ENCODE results near the gene EXOSC3. TPM values are rescaled to one million over a fixed set of nuclear protein-coding genes. Genes with fewer than 3 reads are reported as not detected.

EXOSC3 gene
- total and polyA plus RNA-seq, 3 experiments from 2014 or later = 23.8 to 112 (median 107) TPM

GRCh38 chr9:37792122-37792521 lies 7.3 kb upstream of the EXOSC3 start:
- Mint-ChIP-seq H3K9me3 (no peaks in the 10 kb centered on the region), H3K36me3 (peaks cover 0 to 4% (median 0%) of the 10 kb centered on the region in 3 donors), H3K4me1 (no peaks in the 10 kb centered on the region), H3K27ac (no peak overlapping the region), H3K27me3 (peaks cover 2 to 7% of the 10 kb centered on the region in 2 donors), H3K4me3 (no peak overlapping the region)
- POLR2A ChIA-PET = no interaction called here
- Histone ChIP-seq H3K4me3 (ENCODE audit: low read length) (no peak overlapping the region), H3K27ac (ENCODE audit: low read depth, low read length) (no peak overlapping the region), H3K36me3 (ENCODE audit: insufficient read depth, low read length) (no peaks in the 10 kb centered on the region), H3K4me1 (ENCODE audit: insufficient read depth, low read length) (no peaks in the 10 kb centered on the region), H3K27me3 (ENCODE audit: insufficient read depth, low read length, poor library complexity, severe bottlenecking) (no peaks in the 10 kb centered on the region), H3K9me3 (ENCODE audit: low read length) (no peaks in the 10 kb centered on the region)
- DNase-seq = no peak
- CTCF ChIA-PET = no interaction called here

- H3K9me3 ChIP-seq (ENCODE audit: low read length) = no peaks in the 10 kb centered on the region
- Mint-ChIP-seq H3K27me3 (peaks cover 2 to 7% of the 10 kb centered on the region in 2 donors), H3K9me3 (no peaks in the 10 kb centered on the region), H3K4me1 (peaks cover 5 to 8% (median 6%) of the 10 kb centered on the region in 3 donors), H3K4me3 (peak overlapping the region in 1 of 7 donors; percentile 24), H3K27ac (no peak overlapping the region), H3K36me3 (peaks cover 0 to 4% (median 2%) of the 10 kb centered on the region in 3 donors)
- H3K27me3 ChIP-seq (ENCODE audit: insufficient read depth, low read length, poor library complexity, severe bottlenecking) = no peaks in the 10 kb centered on the region
- no peak for DNase-seq
- CTCF ChIA-PET = no interaction called here
- no peak overlapping the region for H3K27ac ChIP-seq (ENCODE audit: low read depth, low read length)
- H3K36me3 ChIP-seq (ENCODE audit: insufficient read depth, low read length) = no peaks in the 10 kb centered on the region
- no peaks in the 10 kb centered on the region for H3K4me1 ChIP-seq (ENCODE audit: insufficient read depth, low read length)
- POLR2A ChIA-PET = no interaction called here
- H3K4me3 ChIP-seq (ENCODE audit: low read length) = no peak overlapping the region
Measured at GRCh38 chr9:37790096-37790495, 5.2 kb upstream of the EXOSC3 start.

- Mint-ChIP-seq H3K4me3 (peak overlapping the region in 4 of 7 donors; percentile 14 to 39 (median 24)), H3K4me1 (peaks cover 17 to 26% (median 22%) of the 10 kb centered on the region in 3 donors), H3K9me3 (no peaks in the 10 kb centered on the region), H3K27me3 (peaks cover 2 to 7% of the 10 kb centered on the region in 2 donors), H3K36me3 (peaks cover 0 to 12% (median 2%) of the 10 kb centered on the region in 3 donors), H3K27ac (peak overlapping the region in 1 of 8 donors; percentile 38)
- ChIA-PET POLR2A (no interaction called here), CTCF (interaction anchor here (0.7 kb wide), 1 partner anchor 10 kb away, joined by 3 read pairs; no protein-coding TSS in a partner anchor)
- Histone ChIP-seq H3K9me3 (ENCODE audit: low read length) (no peaks in the 10 kb centered on the region), H3K27ac (ENCODE audit: low read depth, low read length) (no peak overlapping the region), H3K4me3 (ENCODE audit: low read length) (no peak overlapping the region), H3K4me1 (ENCODE audit: insufficient read depth, low read length) (peaks cover 10% of the 10 kb centered on the region), H3K36me3 (ENCODE audit: insufficient read depth, low read length) (no peaks in the 10 kb centered on the region), H3K27me3 (ENCODE audit: insufficient read depth, low read length, poor library complexity, severe bottlenecking) (no peaks in the 10 kb centered on the region)
- DNase-seq = no peak
Measured at GRCh38 chr9:37788332-37788731, 3.5 kb upstream of the EXOSC3 start.

GRCh38 chr9:37787059-37787458 lies 2.2 kb upstream of the EXOSC3 start:
- Histone ChIP-seq H3K4me1 (ENCODE audit: insufficient read depth, low read length) (peaks cover 22% of the 10 kb centered on the region), H3K9me3 (ENCODE audit: low read length) (no peaks in the 10 kb centered on the region), H3K36me3 (ENCODE audit: insufficient read depth, low read length) (peaks cover 10% of the 10 kb centered on the region), H3K27me3 (ENCODE audit: insufficient read depth, low read length, poor library complexity, severe bottlenecking) (no peaks in the 10 kb centered on the region), H3K4me3 (ENCODE audit: low read length) (no peak overlapping the region), H3K27ac (ENCODE audit: low read depth, low read length) (no peak overlapping the region)
- DNase-seq = peak in 1 of 5 donors; percentile 46
- H3K4me1 Mint-ChIP-seq = peaks cover 28 to 38% (median 35%) of the 10 kb centered on the region in 3 donors
- ChIA-PET POLR2A (no interaction called here), CTCF (no interaction called here)
- H3K9me3 Mint-ChIP-seq = no peaks in the 10 kb centered on the region
- peaks cover 0 to 23% (median 7%) of the 10 kb centered on the region in 3 donors for H3K36me3 Mint-ChIP-seq
- peaks cover 2 to 7% of the 10 kb centered on the region in 2 donors for H3K27me3 Mint-ChIP-seq
- peak overlapping the region in 1 of 7 donors; percentile 18 for H3K4me3 Mint-ChIP-seq
- no peak overlapping the region for H3K27ac Mint-ChIP-seq

GRCh38 chr9:37784291-37784615 lies 611 bp downstream of the EXOSC3 start:
- ChIA-PET CTCF (interaction anchor here (1.2 to 1.3 kb wide), 3 partner anchors 13 to 16 kb away, joined by 3 to 10 read pairs (median 4); partner anchors contain the start of gene DCAF10), POLR2A (interaction anchor here (1.2 to 2.3 kb wide), 3 partner anchors 8 to 17 kb away, joined by 3 to 10 read pairs (median 4); partner anchors contain the start of gene DCAF10)
- no peak for DNase-seq
- H3K27ac ChIP-seq (ENCODE audit: low read depth, low read length) = peak overlapping the region; percentile 76
- Mint-ChIP-seq H3K4me3 (peak overlapping the region; percentile 96 to 100 (median 97)), H3K9me3 (no peaks in the 10 kb centered on the region), H3K27ac (peak overlapping the region; percentile 95 to 99 (median 97)), H3K36me3 (peaks cover 0 to 51% (median 9%) of the 10 kb centered on the region in 3 donors), H3K27me3 (peaks cover 0 to 7% of the 10 kb centered on the region in 2 donors), H3K4me1 (peaks cover 38 to 47% (median 47%) of the 10 kb centered on the region in 3 donors)
- H3K27me3 ChIP-seq (ENCODE audit: insufficient read depth, low read length, poor library complexity, severe bottlenecking) = no peaks in the 10 kb centered on the region
- H3K36me3 ChIP-seq (ENCODE audit: insufficient read depth, low read length) = peaks cover 28% of the 10 kb centered on the region
- H3K4me1 ChIP-seq (ENCODE audit: insufficient read depth, low read length) = peaks cover 22% of the 10 kb centered on the region
- H3K4me3 ChIP-seq (ENCODE audit: low read length) = peak overlapping the region; percentile 93
- H3K9me3 ChIP-seq (ENCODE audit: low read length) = no peaks in the 10 kb centered on the region

- H3K9me3 ChIP-seq (ENCODE audit: low read length) = no peaks in the 10 kb centered on the region
- POLR2A ChIA-PET = no interaction called here
- H3K4me3 ChIP-seq (ENCODE audit: low read length) = no peak overlapping the region
Measured at GRCh38 chr9:37778534-37778933, 6.3 kb downstream of the EXOSC3 start.

GRCh38 chr9:37776328-37776727 lies 8.5 kb downstream of the EXOSC3 start:
- H3K27me3 Mint-ChIP-seq = no peaks in the 10 kb centered on the region
- no peaks in the 10 kb centered on the region for H3K4me1 ChIP-seq (ENCODE audit: insufficient read depth, low read length)
- H3K27ac Mint-ChIP-seq = peak overlapping the region in 1 of 8 donors; percentile 26
- H3K27me3 ChIP-seq (ENCODE audit: insufficient read depth, low read length, poor library complexity, severe bottlenecking) = no peaks in the 10 kb centered on the region
- H3K27ac ChIP-seq (ENCODE audit: low read depth, low read length) = no peak overlapping the region
- POLR2A ChIA-PET = interaction anchor here (0.8 kb wide), 1 partner anchor 8 kb away, joined by 4 read pairs; the partner anchor contains the start of gene EXOSC3
- CTCF ChIA-PET = no interaction called here
- no peak overlapping the region for H3K4me3 ChIP-seq (ENCODE audit: low read length)
- peaks cover 0 to 80% (median 18%) of the 10 kb centered on the region in 3 donors for H3K36me3 Mint-ChIP-seq
- H3K4me1 Mint-ChIP-seq = peaks cover 4 to 9% (median 6%) of the 10 kb centered on the region in 3 donors
- H3K9me3 Mint-ChIP-seq = no peaks in the 10 kb centered on the region
- H3K36me3 ChIP-seq (ENCODE audit: insufficient read depth, low read length) = peaks cover 18% of the 10 kb centered on the region
- H3K4me3 Mint-ChIP-seq = no peak overlapping the region
- DNase-seq = no peak
- H3K9me3 ChIP-seq (ENCODE audit: low read length) = no peaks in the 10 kb centered on the region

More at GRCh38 chr9:37778534-37778933, 6.3 kb downstream of the EXOSC3 start:
- Histone ChIP-seq H3K27me3 (ENCODE audit: insufficient read depth, low read length, poor library complexity, severe bottlenecking) (no peaks in the 10 kb centered on the region), H3K36me3 (ENCODE audit: insufficient read depth, low read length) (peaks cover 35% of the 10 kb centered on the region), H3K27ac (ENCODE audit: low read depth, low read length) (no peak overlapping the region), H3K4me1 (ENCODE audit: insufficient read depth, low read length) (peaks cover 13% of the 10 kb centered on the region)
- Mint-ChIP-seq H3K4me3 (no peak overlapping the region), H3K27me3 (no peaks in the 10 kb centered on the region), H3K27ac (peak overlapping the region in 3 of 8 donors; percentile 1 to 23 (median 7)), H3K4me1 (peaks cover 22 to 31% (median 27%) of the 10 kb centered on the region in 3 donors), H3K9me3 (no peaks in the 10 kb centered on the region), H3K36me3 (peaks cover 0 to 82% (median 21%) of the 10 kb centered on the region in 3 donors)
- no peak for DNase-seq
- CTCF ChIA-PET = no interaction called here

GRCh38 chr9:37775216-37775919 lies 9.5 kb downstream of the EXOSC3 start:
- Histone ChIP-seq H3K36me3 (ENCODE audit: insufficient read depth, low read length) (peaks cover 9% of the 10 kb centered on the region), H3K4me3 (ENCODE audit: low read length) (no peak overlapping the region), H3K27me3 (ENCODE audit: insufficient read depth, low read length, poor library complexity, severe bottlenecking) (no peaks in the 10 kb centered on the region), H3K9me3 (ENCODE audit: low read length) (no peaks in the 10 kb centered on the region), H3K4me1 (ENCODE audit: insufficient read depth, low read length) (no peaks in the 10 kb centered on the region), H3K27ac (ENCODE audit: low read depth, low read length) (no peak overlapping the region)
- Mint-ChIP-seq H3K4me1 (peaks cover under 1 to 5% (median 4%) of the 10 kb centered on the region in 3 donors), H3K27me3 (no peaks in the 10 kb centered on the region), H3K36me3 (peaks cover 0 to 78% (median 16%) of the 10 kb centered on the region in 3 donors), H3K4me3 (no peak overlapping the region), H3K27ac (peak overlapping the region in 4 of 8 donors; percentile 12 to 74 (median 48)), H3K9me3 (no peaks in the 10 kb centered on the region)
- POLR2A ChIA-PET = interaction anchor here (0.8 kb wide), 1 partner anchor 9 kb away, joined by 4 read pairs; the partner anchor contains the start of gene EXOSC3
- DNase-seq = no peak
- CTCF ChIA-PET = no interaction called here

Measured in CD8-positive, alpha-beta memory T cell (primary cell).